ENCODE results near the gene RAB6B.

RAB6B gene

DNA sequence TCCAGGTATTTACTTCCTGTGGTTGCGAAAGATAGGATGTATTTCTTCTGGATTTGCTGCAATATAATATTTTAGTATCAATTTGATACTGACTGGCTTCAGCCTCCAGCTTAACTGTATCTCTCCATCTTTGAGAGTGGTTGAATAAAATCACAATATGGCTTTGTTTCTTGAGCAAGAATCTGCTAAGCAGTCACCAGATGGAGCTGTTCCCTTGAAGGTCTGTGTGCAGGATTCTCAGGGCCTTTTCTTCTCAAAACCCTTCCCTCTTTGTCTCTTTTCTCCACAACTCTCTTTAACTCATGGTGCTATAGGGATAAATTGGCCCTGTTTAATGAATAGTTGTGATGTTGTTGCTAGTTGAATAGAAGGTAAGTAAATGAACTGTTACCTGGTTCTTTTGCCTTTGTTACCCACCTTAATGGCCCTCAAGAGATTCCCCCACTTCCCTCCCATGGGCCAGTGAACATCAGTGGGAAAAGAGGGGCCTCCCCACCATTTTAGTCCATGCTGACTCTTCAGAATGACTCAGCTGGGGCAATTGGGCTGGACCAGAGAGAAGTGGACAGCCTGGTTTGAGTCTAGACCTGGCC is 34.8 kb upstream of the RAB6B start:
- DNase-seq: peak; percentile 58

GRCh38 chr3:133928903-133929607 is 33.4 kb upstream of the RAB6B start:
- DNase-seq: no peak

GRCh38 chr3:133928136-133928893 is 32.6 kb upstream of the RAB6B start:
- no peak for DNase-seq

- peak; percentile 50 for DNase-seq
Observed at GRCh38 chr3:133927540-133928066, 31.9 kb upstream of the RAB6B start.

DNA sequence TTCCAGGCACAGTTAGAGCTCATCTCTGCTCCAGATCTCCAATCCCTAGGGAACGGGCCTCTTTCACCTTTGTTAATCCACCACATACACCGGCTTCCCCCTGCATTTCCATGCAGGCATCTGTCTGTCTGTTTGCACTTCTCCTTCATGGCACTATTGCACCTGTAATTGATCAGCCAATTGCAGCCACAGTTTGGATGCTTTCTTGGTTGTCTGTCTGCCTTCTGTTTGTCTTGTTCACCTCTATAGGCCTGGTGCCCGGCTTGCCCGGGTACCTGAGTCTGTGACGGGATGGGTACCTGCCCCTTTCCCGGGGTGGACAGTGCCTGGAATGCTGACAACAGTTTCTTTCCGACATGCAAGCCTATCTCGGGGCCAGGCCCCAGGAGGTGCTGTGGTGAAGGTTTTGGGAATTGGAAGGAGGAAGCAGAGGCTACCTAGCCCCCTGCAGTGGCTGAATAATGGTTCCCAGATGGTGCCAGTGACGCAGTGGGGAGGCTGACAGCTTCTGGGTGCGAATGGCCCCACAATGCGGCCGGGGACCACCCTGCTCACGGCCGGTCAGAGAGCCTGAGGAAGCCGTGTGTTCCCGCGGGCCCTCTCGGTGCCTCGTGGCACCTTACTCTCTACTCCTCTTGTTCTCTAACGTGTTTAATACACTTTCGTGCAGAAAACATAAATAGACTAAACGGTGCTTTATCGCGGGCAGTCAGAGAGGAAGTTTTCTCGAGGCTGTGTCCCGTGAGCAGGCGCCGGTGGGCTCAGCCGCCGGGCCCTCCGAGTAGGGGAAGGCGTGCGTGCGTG is 31.3 kb upstream of the RAB6B start:
- DNase-seq: peak; percentile 57

GRCh38 chr3:133925960-133926735 is 30.5 kb upstream of the RAB6B start:
- no peak for DNase-seq

DNA sequence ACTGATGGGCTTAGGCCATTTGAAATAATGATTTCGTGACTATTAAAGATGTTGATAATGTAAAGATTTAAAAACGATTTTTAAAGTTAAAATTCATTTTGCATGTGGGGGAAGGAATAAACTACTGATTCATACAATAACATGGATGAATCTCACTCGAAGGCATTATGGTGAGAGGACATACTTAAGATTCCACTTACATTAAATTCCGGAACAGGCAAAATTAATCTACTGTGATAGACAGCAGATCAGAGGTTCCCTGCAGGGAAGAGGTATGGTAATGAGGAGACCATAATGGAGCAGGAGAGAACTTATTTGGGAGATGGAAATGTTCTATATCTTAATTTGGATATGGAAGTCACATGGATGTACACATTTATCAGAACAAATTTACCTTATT is 28.4 kb upstream of the RAB6B start:
- DNase-seq: no peak

- no peak for DNase-seq
Observed at GRCh38 chr3:133921592-133921991, 25.9 kb upstream of the RAB6B start.

DNA sequence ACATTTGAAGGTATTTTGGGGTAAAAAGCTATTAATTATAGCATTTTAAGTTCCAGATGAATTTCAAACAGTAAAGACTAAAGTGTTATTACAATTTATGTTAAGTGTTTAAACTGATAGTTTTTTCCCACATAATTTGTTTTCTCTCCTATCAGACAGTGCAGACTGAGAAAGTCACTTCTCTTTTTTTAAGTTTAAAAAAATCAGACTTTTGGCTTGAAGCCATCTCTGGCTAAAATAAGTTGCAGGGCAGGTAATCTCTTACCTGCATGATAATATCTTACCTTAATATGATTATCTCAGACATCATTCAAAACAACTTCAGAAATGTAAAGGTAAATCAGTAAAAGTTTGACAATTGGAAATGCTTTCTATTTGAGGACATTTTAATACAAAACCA is 21.5 kb upstream of the RAB6B start:
- no peak for DNase-seq

DNA sequence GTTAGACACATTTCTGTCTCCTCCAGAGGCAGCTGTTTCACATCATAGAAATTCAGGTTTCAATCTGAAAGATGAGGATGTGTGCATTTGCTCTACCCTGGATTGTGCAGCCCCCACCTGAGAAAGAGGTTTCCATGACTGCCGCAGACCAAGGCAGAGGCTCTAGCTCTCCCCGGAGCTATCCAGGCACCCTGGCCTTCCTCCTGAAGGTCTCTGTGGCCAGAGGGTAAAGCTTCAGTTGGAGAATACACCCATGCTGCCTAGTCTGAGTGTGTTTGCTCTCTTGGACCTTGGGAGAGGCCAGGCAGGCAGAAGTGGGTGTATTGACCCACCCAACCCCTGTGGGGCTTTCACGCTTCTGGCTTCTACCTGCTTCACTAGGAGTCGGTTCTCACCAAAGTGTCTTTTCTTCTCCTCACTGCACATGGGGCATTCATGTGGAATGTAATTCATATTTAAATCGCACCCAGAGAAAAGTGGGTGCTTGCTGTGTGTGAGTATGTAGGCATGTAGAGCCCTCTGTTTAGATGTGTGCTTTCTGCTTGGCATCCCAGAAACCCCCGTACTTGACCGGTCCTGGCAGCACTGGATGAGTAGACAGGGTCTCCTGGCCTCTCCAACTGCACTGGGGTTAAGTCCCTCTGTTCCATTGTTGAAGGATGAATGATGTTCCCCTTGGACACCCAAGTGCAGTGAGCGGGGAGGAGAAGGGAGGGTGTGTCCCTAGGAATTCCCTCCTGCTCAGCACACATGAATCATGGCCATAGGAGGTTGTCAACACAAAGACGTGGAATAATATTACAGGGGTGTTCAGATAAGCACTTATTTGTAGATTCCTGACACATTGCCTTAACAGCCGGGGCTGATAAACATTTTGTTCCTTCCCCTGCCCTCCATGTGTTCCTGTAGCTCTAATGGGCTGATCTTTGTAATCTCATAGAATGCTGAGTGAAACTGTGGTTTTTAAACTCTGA is 20.3 kb upstream of the RAB6B start:
- no peak for DNase-seq

GRCh38 chr3:133914839-133915600 is 19.3 kb upstream of the RAB6B start:
- DNase-seq: no peak

DNA sequence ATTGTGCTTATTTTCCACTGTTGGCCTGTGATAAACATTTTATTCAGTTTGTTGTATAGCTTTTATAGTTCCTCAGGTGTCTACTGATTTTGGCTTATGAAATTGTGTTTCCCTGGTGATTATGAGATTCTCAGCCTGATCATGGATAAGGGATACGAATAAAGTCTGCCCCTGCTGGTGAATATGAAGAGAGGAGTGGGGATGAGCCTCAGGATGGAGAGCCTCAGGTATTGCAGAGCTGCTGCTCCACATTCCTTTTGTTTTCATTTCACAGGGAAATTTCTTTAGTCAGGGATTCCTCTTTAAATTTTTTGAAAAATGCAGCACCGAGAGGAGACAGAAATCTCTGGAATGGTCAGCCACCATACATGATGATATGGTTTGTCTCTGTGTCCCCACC is 14.7 kb upstream of the RAB6B start:
- DNase-seq: no peak

- no peak for DNase-seq
Observed at GRCh38 chr3:133905376-133905775, 9.7 kb upstream of the RAB6B start.

GRCh38 chr3:133901847-133902246 is 6.2 kb upstream of the RAB6B start:
- no peak for DNase-seq

- no peak for DNase-seq
Observed at GRCh38 chr3:133901083-133901482, 5.4 kb upstream of the RAB6B start.

GRCh38 chr3:133899311-133899710 is 3.6 kb upstream of the RAB6B start:
- DNase-seq: no peak

- DNase-seq: no peak
Observed at GRCh38 chr3:133897547-133897946, 1.9 kb upstream of the RAB6B start.

- DNase-seq: peak; percentile 55
Observed at GRCh38 chr3:133896002-133896761, 500 bp upstream of the RAB6B start.

All from NCI-H146 (cell line).